ENCODE data around the gene IFI27L2.

Gene IFI27L2

GRCh38 chr14:94152676-94153075 is 23.3 kb upstream of the IFI27L2 start:
- no peak for DNase-seq (ENCODE audit: low read depth in 2 of 2)

DNA sequence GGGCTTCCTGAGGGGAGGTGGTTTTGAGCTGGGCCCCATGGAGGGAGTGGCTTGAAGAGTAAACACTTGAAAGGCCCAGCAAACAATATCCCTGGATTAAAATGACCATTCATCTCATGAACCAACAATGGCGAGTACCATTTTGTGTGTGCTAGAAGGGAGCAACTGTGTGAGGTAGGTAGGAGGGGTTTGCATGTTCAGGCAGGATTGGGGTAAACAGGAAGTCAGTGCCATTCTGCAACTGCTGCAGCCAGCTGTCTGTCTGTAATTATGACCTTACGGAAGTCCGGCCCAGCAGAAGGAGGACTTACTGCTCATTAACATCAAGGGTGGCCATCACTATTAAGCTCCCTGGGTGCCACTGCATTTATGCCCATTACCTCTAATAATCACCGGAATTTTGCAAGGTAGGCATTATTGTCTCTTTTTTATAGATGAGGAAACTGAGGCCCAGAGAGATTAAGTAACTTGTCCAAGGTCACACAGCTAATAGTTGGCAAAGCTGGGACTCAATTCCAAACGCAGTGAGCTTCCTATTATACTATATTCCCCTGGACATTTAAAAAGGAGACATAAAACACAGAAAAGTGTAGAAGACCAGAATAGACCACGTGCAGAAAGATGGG is 16.6 kb upstream of the IFI27L2 start:
- DNase-seq (ENCODE audit: low read depth in 2 of 2): no peak

DNA sequence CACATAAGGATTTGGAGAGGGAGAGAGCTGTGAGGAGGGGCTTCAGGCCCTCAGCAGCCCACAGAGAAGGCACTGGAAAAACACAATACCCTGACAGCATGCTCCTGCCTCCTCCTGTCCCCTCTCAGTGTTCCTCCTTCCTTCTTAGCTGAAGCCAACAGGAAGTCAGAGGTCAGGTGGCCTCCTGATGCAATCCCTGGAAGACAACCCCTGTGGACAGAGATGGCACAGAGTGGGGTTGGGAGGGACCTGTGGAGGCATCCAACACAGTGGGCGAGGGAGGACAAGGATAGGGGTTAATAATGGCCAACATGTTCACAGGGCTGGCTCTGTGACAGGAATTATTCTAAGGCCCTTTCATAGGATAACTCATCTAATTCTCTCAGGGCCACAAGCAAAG is 15.4 kb upstream of the IFI27L2 start:
- no peak for DNase-seq (ENCODE audit: low read depth in 2 of 2)

- no peak for DNase-seq (ENCODE audit: low read depth in 2 of 2)
These were observed 14.3 kb upstream of the IFI27L2 start for GRCh38 chr14:94143711-94144110.

DNA sequence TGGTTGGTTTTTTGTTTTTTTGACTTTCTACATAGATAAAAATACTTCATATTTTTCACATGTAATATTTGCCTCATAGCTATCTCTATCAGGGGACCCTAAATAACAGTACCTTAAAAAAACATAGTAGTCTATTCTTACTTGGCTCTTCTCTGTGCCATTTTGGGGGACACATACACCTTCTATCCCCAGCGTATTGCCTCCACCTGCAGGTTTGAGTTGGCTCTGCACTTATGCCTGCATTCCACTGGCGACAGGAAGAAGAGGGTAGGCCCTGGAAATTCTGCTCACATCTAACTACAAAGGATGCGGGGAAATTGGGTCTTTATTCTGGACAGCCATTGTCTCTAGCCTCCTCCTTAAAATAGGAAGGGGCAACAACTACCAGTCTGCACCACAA is 13.8 kb upstream of the IFI27L2 start:
- DNase-seq (ENCODE audit: low read depth in 2 of 2): no peak

- DNase-seq (ENCODE audit: low read depth in 2 of 2): no peak
These were observed 13.4 kb upstream of the IFI27L2 start for GRCh38 chr14:94142836-94143235.

DNA sequence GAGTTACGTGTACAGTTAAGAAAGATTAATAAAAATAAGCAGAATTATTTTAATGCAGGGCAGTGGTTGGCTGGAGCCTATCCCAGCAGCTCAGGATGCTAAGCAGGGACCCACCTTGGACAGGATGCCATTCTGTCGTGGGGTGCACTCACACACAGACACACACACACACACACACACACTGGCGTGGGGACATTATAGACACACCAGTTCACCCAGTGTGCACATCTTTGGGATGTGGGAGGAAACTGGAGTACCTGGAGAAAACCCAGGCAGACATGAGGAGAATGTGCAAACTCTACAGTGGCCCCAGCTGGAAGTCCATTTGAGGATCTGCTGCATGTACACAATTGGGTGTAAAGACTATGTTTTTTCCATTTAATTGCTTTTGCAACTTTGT is 12.8 kb upstream of the IFI27L2 start:
- no peak for DNase-seq (ENCODE audit: low read depth in 2 of 2)

DNA sequence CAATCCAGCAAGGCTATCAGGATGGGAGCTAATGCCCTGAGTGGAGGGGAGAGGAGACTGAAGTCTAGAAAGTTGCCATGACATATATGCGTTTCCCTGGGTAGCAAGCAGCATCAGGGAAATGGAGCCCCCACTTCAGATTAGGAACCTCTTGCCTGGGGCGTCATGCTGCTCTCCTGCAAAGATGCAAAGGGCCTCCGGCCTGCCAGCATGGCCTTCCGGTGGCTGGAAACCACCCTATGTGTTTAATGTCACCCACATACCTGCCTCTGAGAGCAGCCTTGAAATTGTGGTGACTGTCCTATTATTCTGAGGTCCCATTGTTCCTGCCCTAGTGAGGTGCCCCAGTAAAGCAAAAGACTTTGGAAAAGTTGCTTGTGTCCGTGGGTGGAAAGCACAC is 10.0 kb upstream of the IFI27L2 start:
- no peak for DNase-seq (ENCODE audit: low read depth in 2 of 2)

GRCh38 chr14:94139006-94139405 is 9.6 kb upstream of the IFI27L2 start:
- DNase-seq (ENCODE audit: low read depth in 2 of 2): no peak

DNA sequence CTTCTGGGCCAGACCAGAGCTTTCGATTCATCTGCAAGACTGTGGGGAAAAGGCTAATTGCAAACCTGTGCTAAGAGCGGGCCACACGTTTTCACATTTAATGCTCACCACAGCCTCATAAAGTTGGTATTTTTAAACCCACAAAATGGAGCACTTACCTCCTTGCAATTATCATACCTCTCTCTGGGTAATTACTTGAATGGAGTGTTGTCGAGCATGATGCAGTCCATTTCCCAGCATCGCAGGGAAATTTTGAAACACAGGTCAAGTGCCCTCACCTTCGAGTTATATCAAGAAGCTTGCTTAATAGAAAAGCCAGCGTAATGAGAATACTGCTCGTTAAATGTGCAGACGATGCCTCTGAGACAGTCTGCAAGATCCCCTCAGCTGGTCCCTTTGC is 8.8 kb upstream of the IFI27L2 start:
- DNase-seq (ENCODE audit: low read depth in 2 of 2): no peak

GRCh38 chr14:94136575-94137331 is 7.3 kb upstream of the IFI27L2 start:
- peak; percentile 58 to 68 for DNase-seq (ENCODE audit: low read depth in 2 of 2)

- no peak for DNase-seq (ENCODE audit: low read depth in 2 of 2)
These were observed 6.1 kb upstream of the IFI27L2 start for GRCh38 chr14:94135476-94135875.

DNA sequence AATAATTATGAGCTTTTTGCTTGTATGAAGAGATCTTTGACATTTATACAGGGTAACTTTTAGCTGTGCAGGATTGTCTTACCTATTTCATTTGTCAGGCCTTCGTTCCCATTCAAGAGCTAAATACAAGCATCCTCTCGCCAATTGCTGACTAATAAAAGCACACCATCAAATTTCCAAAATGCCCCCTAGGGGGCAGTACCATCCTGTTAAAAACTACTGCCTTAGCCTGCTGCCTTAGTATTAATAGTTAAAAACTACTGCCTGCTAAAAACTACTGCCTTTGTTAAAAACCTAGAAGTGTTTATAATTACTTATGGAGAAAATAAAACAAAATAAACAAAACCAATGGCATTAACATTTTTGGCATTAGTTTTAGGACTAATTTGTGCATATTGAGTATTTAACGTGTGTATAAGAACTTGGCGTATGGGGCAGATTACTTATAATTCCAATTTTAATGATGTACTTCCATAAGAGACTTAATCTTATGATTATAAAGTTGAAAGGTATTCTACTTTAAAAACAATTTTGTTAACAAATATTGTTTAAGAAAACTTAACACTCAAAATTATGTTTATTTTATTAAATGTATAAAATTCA is 3.0 kb upstream of the IFI27L2 start:
- peak in 1 of 2 donors; percentile 30 for DNase-seq (ENCODE audit: low read depth in 2 of 2)

- DNase-seq (ENCODE audit: low read depth in 2 of 2): no peak
These were observed 482 bp upstream of the IFI27L2 start for GRCh38 chr14:94129758-94130414.

GRCh38 chr14:94128216-94128839 is 1.1 kb downstream of the IFI27L2 start:
- no peak for DNase-seq (ENCODE audit: low read depth in 2 of 2)

- no peak for DNase-seq (ENCODE audit: low read depth in 2 of 2)
These were observed 2.1 kb downstream of the IFI27L2 start for GRCh38 chr14:94127330-94127729.

GRCh38 chr14:94126800-94127199 is 2.6 kb downstream of the IFI27L2 start:
- DNase-seq (ENCODE audit: low read depth in 2 of 2): no peak

GRCh38 chr14:94126419-94126677 is 3.1 kb downstream of the IFI27L2 start:
- DNase-seq (ENCODE audit: low read depth in 2 of 2): no peak

DNA sequence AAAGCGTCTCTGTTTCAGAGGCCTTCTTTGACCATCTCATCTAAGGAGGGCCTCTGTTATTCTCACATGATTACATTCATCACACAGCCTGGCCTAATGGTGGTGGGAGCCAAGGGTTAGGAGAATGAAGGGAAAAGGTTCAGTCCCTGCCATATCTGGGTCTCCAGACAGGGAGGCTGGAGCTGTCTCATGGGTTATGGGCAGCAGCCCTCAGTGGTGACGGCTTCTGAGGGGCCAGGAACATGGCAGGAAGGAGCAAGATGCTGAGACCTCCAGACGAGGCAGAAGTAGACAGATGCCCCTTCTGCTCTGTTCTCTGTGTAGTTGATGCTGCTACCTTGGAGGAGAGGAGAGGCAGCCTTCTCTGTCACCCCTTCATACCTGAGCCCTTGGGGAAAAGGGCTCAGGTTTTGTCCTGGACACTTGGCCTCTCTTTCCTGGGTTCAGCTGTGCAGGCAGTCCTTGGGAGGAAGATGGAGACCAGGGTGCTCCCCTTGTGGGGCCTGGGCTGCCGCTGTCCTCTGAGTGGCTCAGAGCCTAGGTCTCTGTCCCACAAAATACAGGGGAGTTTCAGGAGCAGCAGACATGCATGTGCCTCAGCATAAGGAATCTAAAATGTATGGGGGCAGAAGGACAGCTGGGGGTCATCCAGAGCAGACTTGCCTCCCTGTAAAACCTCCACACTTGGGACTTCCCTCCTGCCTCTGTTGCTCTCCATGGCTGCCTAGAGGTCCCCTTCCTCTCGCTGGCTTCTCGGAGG is 3.6 kb downstream of the IFI27L2 start:
- DNase-seq (ENCODE audit: low read depth in 2 of 2): no peak

- no peak for DNase-seq (ENCODE audit: low read depth in 2 of 2)
These were observed 4.6 kb downstream of the IFI27L2 start for GRCh38 chr14:94124582-94125377.

GRCh38 chr14:94123868-94124267 is 5.5 kb downstream of the IFI27L2 start:
- no peak for DNase-seq (ENCODE audit: low read depth in 2 of 2)
